NCI-H748 treated with DMSO at 0.1 percent for 48 hours (cell line): ENCODE data around the gene PDE4C.

Experiments used
- DNase-seq: peaks from one replicate; lab custom pipeline; 2025; lab: John Stamatoyannopoulos, UW

Gene PDE4C

DNA sequence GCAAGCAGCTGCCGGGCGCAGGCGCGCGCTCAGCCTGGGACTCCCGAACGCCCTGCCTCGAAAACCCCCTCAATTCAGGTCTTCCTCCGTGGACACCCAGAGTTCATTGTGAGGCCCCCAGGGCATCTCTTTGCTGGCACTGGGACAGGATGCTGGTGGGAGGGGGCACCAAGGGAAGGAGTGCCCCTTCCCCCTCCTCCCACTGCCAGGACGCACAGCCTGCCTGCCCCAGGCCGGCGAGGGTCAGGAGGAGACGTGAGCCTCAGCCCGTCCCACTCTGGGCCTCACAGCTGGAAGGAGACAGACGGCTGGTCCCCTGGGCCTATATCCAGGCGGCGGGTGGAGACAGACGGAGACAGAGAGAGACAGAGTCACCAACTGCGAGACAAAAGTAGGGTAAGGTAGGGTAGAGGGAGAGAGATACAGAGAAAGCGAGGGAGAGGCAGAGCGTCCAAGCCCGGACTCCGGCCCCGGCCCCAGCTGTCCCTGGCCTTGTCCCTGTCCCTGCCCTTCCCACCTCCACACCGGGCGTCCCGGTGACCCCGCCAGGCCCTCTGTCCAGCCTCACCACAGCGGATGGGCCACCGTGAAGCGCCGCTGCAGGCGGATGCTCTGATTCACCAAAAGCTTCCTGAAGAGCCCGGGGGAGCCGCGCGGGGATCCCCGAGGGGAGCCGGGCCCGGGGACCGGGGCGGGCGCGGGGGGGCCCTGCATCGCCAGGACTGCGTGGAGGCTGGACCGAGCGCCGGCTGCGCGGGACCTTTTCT lies at the start of gene PDE4C:
TSS of gene PDE4C (minus strand) at position 737 of the 767 bp plus-strand sequence. CDS start at position 714, 23 bp downstream.
- no peak for DNase-seq

DNA sequence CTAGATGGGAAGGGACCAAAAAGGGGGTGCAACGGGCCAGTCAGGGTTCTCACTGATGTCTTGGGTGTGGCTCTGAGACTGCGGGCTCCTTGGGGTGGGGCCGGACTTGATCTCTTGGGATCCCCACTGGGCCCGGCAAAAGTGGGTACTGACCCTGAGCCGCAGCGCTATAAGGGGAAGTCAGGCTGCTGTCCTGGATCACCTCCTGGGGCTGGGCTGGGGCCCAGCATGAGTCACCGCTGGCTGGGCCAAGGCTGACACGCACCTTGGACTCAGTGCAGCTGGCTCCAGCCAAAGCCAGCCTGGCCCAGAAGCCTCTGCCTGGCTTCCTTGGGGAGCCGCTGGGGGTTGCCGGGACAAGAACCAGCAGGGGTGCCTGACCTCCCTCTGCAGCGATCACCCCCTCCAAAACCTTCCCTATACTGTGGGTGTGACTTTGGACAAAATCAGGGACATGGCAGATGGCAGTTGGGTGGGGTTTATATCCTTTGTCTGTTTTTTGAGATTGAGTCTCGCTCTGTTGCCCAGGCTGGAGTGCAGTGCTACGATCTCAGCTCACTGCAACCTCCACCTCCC lies 48.6 kb upstream of the PDE4C start:
- no peak for DNase-seq

DNA sequence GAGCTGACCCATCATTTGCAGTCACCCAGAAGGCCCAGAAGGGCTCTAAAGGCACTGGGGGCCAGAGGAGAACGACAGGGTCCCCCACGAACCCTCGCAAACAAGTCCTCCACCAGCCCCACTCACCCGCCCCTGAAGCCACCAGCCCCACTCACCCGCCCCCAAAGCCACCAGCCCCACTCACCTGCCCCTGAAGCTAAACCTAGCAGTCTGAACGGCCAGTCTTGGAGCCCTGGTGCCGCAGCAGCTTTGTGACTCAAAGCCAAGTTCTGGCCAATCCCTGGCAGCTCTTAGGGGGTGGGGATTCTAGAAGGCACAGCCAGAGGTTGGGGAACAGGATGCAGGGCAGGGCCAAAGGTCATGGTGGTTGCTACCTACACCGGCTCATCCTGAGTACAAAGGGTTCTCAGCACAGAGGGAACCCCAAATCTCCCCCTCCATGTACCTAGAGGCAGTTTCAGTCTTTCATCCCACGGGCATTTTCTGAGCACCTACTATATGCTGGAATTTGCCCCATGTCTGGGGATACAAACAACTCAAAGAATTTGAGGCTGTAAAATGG lies 48.1 kb upstream of the PDE4C start, which contains the start of gene IQCN:
TSS of gene IQCN (minus strand) at position 234 of the 562 bp plus-strand sequence. CDS start 4,974 bp downstream, outside the sequence.
- DNase-seq: no peak

DNA sequence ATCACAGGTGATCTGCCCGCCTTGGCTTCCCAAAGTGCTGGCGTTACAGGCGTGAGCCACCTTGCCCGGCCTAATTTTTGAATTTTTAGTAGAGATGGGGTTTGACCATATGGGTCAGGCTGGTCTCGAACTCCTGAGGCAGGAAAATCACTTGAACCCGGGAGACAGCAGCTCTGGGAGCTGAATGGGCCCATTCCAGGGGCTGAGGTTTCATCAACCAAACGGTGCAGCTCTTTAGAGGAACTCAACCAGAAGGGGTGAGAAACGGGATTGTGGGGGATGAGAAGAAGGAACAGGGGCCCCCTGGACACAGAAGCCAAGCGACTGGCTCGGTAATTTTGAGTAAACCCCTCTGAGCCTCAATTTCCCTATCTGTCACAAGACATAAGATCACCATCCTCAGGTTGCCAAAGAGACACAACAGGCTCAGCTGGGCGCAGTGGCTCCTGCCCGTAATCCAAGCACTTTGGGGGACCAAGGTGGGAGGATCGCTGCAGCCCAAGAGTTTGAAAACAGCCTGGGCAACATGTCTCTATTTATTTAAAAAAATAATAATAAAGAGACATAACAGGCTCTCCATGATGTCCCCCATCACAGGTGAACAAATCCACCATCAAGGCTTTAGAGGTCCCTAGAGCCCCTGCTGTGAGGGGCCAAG lies 47.5 kb upstream of the PDE4C start:
- no peak for DNase-seq

DNA sequence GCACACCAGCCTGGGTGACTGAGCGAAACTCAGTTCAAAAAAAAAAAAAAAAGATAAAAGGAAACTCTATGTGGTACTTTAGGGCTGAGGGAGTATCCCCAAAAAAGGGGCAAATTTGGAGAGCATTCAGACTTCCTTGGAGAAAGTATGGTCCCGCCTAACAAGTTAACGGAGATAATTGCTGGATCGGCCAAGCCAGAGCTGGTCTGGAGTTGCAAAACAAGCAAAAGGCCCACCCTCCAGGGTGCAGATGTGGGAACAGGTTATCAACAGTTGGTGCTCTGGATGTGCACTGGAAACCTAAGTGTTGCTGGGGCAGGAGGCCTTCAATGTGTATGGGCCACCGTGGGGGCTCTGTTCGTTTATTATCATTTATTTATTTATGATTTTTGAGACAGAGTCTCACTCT lies 45.2 kb upstream of the PDE4C start:
- DNase-seq: no peak

DNA sequence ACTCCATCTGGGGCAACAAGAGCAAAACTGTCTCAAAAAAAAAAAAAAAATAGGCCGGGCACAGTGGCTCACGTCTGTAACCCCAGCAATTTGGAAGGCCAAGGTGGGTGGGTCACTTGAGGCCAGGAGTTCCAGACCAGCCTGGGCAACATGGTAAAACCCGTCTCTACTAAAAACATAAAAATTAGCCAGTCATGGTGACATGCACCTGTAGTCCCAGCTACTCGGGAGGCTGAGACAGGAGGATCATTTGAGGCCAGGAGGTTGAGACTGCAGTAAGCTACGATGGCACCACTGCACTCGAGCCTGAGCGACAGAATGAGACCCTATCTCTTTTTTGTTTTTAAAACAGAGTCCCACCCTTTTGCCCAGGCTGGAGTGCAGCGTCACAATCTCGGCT lies 44.1 kb upstream of the PDE4C start:
- DNase-seq: no peak

DNA sequence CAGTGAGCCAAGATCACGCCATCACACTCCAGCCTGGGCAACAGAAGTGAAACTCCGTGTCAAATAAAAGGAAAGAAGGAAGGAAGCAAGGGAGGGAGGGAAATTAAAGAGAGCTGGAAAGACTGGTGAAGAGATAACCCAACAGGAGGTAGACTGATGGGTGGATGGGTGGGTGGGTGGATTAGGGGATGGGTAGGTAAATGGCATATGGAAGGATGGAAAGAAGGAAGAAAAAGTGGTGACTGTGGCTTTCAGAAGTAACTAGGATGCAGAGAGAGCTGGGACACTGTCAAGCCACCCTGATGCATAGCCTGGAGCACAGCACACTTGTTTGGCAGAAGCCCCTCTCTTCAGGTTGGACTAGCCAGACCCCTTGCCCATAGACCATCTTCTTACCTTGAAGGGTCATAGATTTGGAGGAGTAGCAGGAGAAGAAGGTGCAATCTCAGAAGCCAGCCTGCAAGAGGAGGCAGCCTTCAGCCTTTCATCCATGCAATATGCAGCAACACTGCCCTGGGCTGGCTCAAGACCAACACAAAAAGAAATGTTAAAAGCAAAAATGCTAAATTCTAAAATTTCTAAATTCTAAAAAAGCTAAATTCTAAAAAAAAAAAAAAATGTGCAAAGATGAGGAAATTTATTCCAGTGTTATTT lies 43.0 kb upstream of the PDE4C start:
- no peak for DNase-seq

DNA sequence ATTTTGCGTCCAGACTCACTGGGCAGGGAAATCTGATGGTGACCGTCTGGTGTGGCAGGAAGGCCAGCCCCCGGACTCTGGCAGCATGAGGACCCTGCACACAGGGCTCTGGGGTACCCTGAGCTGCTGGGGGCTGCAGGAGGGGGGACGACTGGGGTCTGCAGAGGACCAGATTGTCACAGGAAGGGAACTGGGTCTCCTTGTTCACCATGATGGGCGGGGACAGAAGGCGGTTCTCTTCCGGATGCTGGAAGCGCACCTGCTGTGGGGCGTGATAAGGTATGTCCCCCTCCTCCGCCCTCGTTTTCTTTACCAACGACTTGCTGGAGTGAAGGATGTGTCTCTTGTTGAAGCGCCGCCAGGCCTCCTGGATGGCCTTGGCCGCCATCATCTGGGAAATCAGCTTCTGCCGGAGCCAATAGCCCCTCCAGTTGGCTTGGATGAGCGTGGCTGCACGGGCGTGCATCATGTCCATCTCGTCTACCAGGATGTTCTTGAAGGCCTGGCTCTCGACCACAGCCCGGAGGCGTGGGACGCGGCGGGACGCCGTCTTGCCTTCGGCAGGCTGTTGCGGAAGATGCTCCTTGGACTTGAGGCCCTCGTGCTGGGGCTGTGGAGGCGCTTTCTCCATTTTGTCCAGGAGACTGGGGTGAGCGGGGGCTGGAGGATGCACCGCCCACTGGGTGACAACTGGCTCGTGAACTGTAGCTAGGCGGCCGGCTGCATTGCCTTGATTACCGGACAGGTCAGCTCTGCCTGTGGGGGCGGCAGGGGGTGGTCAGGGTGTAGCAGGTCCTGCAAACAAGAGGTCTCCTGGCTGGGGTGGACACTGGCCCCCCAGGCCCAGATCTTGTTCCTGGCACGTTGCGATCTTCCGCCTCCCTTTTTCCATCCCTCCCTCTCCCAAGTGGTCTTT lies 40.8 kb upstream of the PDE4C start:
- no peak for DNase-seq

DNA sequence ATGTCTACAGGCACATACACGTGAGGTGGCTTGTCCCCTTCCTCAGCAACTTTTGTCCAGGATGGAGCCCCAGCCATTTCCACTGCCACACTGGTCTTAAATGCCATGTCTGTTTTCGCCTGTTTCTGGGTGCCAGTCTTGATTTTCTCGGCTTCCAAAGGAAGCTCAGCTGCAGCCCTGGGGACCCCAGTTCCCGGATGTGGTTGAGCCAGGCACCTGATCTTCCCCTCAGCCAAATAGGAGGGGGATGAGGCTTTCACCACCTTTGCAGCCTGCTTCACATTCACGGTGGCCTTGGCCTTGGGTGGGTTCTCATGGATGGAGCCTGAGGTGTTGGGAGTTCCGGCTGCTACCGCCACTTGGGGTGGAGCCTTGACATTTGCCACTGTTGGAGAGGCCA lies 39.3 kb upstream of the PDE4C start:
- no peak for DNase-seq

DNA sequence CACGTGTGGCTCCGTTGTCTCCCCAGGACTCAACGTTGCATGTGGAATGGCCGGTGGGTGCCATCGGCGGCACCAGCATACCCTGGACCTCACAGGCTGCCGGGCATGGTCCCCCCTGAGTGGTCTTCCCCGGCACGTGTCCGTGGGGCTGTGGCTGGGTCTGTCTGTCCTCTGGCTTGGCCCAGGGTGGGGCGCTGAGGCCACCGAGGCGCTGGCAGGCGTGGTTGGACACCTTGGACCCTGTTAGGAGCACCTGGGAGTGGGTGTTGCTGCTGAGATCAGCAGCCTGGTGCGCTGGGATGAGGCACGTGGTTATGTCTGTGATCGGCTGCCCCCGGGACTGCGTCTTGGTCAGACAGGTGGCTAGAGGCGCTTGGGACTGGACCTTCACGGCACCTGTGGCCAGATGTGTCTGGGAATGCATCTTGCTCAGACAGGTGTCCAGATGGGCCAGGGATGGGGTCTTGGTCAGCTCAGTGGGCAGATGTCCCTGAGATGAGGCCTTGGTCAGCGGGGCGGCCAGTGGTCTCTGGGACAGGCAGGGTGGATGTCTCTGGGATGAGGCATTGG lies 38.8 kb upstream of the PDE4C start:
- no peak for DNase-seq

DNA sequence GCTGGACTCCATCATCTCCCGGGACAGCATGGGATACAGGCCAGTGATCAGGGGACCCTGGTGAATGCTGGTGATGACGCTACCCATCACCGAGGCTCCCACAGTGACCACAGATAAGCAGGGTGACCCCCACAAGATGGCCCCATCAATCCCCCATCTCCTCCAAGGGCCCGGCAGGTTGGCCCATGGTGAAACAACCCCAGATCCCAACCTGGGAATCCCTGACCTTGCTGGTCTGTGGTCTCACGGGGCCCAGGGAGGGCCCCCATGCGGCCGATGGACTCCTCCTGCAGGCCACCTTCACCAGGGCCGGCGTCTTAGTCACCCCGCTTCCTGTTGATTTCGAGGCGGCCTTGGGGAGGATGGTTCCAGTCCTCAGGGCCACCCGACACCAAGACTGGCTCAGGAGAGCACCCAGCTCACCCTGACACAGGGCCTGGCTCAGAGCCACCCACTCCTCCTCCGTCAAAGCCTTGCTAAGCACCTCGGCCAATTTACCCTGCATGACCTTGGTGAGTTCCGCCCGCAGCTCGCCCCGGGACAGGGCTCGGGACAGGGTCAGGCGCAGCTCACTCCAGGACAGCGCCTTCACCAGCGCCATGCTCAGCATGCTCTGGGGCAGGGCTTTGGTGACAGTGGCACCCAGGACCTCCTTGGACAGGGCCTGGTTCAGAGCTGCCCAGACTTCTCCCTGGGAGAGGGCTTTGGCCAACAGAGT lies 38.1 kb upstream of the PDE4C start:
- DNase-seq: no peak

DNA sequence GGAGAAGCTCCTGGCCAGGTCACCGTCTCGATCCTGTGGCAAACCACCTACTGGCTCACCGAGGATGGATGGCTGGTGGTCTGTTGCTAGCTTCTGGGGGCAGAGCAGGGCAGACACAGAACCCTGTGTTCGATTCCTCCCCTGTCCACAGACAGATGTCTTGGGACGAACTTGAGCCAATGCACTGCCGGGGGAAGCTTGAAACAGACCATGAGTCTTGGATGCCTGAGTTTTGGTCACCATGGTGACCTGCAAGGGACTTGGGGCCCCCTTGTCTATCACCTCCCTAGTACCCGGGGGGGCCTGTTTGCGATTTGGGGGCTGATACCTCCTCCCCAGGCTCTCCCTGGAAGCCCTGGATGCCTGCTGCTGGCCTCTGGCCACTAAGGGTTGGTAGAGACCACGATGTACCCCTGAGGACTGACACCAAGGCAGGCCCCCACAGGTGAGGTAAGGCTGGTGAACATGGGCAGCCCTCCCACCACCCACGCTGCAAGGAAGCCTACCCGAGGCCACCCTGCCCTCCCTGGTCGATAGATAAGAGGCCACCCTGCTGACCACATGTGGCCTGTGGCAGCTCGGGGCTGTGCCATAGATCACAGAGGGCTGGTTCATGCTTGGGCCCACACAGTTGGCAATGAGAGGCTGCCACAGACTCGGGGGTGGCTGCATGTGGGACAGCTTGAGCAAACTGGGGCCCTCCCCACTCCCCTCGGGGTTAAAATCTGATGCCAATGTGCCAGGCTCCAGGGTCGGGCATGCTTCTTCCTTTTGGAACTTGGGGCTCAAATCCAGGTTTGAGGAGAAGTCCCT lies 37.3 kb upstream of the PDE4C start:
- DNase-seq: no peak

DNA sequence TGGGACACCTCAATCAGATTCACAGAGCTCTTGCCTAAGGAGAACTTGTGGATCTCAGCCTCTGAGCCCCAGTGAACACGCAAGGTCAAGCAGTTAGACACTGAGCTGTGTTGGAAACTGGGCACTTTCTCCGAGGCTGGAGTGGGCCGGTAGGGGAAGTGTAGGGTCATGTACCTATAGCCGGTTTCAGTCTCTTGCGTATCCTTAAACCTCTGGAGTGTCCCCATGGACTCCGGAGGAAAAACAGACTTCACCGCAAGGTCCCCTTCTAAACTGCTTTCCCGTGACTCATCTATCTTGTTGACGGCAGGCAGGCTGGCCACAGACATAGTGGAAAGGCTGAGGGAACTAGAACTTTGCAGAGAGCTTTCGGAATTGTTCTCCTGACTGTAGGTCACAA lies 36.7 kb upstream of the PDE4C start:
- DNase-seq: no peak

DNA sequence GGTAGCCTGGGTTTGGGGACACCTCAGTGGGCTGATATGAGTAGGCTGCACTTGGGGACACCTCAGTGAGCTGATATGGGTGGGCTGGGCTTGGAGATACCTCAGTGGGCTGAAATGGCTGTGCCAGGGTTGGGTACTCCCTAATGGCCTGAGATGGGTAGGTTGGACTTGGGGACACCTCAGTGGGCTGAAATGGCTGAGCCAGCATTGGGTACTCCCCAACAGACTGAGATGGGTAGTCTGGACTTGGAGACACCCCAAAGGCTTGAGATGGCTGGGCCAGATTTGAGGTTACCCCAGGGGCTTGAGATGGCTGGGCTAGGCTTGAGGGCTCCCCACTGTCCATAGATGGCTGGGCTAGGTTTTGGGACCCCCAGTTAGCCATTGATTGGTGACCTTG lies 35.9 kb upstream of the PDE4C start:
- no peak for DNase-seq

DNA sequence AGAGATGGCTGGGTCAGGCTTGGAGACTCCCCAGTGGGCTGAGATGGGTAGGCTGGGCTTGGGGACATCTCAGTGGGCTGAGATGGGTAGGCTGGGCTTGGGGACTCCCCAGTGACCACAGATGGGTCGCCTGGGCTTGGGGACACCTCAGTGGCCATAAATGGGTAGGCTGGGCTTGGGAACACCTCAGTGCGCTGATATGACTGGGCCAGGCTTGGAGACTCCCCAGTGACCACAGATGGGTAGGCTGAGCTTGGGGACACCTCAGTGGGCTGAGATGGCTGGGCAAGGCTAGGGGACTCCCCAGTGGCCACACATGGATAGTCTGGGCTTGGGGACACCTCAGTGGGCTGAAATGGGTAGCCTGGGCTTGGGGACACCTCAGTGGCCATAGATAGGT lies 35.2 kb upstream of the PDE4C start:
- DNase-seq: no peak

DNA sequence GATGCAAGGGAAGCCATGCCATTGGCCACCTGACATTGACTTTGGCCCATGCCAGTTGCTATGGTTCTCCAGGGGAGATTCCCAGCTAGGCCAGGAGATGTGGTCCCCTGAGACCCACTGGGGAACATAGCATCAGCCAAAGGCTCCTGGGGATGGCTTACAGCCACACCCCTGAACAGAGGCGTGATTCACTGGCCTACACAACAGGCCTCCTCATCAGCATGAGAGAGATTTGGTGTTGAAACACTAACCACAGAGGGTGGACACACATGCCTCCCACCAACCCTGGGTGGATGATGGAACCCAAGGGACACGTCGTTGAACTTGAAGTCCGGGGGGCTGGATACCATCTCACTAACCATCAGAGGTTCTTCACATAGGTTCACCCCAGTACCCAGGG lies 33.7 kb upstream of the PDE4C start:
- no peak for DNase-seq

DNA sequence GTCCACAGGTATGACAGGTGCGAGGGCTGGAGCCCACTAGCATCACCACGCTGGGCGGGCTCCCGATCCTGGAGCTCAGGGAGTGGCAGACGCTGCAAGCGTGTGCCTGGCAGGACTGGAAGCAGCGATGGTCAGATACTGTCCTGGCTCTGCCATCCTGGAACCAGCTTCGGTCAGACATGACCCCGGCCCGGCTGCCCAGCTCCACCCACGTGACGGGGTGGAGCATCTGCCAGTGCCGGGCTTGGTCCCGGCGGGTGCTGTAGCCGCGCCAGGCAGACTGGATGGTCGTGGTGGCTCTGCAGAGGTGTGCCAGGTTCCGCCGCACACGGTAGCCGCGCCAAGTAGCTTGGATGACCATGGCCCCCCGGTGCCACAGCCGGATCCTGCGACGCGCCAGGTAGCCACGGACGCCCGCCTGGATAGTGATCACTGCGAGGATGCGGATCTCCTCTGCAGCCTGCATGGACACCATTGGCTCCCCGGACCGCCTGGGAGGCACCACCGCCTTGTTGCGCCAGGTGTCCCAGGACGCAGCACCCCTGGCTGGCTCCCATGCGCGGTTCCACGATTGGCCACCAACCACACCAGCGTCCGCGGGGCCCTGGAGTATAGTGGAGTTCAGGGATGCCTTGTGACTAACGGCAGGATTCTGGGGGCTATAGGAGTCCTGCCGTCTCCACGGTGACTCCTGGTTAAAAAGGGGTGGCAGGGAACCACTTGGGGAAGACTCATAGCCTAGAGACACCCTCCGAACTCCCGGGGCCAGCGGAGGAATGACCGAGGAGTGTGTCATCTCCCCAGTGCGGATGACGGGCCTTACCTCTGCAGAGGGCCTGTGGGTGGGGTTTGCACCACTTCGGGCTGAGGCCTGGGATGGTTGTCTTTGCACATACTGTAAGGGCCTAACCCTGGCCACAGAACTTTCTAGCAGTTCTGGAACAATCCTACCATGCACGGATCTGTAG lies 31.5 kb upstream of the PDE4C start:
- DNase-seq: no peak
